CD14-positive monocyte (primary cell): ENCODE data around the gene CDH18. TPM values are rescaled to one million over a fixed set of nuclear protein-coding genes. Genes with fewer than 3 reads are reported as not detected.
"Not testable (repeated sequence)": the region's sequence is repeated elsewhere in the genome, so short reads cannot be mapped to it uniquely, and the experiment has no call there.

Source experiments
- DNase-seq, 3 donors: peaks; one replicate each; pipeline ENCODE4 v3.0.0-alpha.2; 2011 to 2022
- H2AFZ ChIP-seq: 2 replicates; pipeline ENCODE4 v1.6.0; 2012; ENCODE audit warnings: mild to moderate bottlenecking, low read depth, low read length, inconsistent platforms; ENCODE audit not compliant: insufficient read depth, poor library complexity, severe bottlenecking
- H3K27ac ChIP-seq, 2 donors: 1 replicate in 1 of 2; 2 replicates in 1 of 2; pipeline ENCODE4 v1.5.1; 2012 to 2013; ENCODE audit warnings: low read length in 2 of 2, control low read depth in 1 of 2, inconsistent platforms in 1 of 2, low read depth in 1 of 2, mild to moderate bottlenecking in 1 of 2
- H3K27me3 ChIP-seq, 2 donors: one replicate each; pipeline versions ENCODE4 v1.6.0 to v1.6.1; 2011 to 2013; ENCODE audit warnings: low read length in 2 of 2; ENCODE audit not compliant: control insufficient read depth in 2 of 2, insufficient read depth in 2 of 2
- H3K36me3 ChIP-seq, 2 donors: replicated peaks in 1 of 2; 1 replicate in 1 of 2; 2 replicates in 1 of 2; pipeline versions ENCODE4 v1.5.1 to v1.6.1; 2012 to 2013; ENCODE audit warnings: low read length in 2 of 2, control low read depth in 1 of 2, inconsistent platforms in 1 of 2, mild to moderate bottlenecking in 1 of 2; ENCODE audit not compliant: insufficient read depth in 2 of 2, control insufficient read depth in 1 of 2
- H3K4me1 ChIP-seq, 2 donors: 1 replicate in 1 of 2; 2 replicates in 1 of 2; pipeline versions ENCODE4 v1.5.1 to v1.6.1; 2012 to 2013; ENCODE audit warnings: low read length in 2 of 2, control low read depth in 1 of 2, inconsistent platforms in 1 of 2, mild to moderate bottlenecking in 1 of 2, moderate library complexity in 1 of 2; ENCODE audit not compliant: insufficient read depth in 2 of 2, control insufficient read depth in 1 of 2
- H3K4me2 ChIP-seq: replicated peaks from 2 replicates; pipeline ENCODE3; 2012; ENCODE audit warnings: low read length, moderate library complexity, mild to moderate bottlenecking; ENCODE audit not compliant: poor library complexity, severe bottlenecking; ENCODE audit errors: extremely low read depth
- H3K4me3 ChIP-seq, 3 experiments: fragments of 200-600 bp in 1 of 3; sonication (generic) in 1 of 3; replicated peaks in 1 of 3; 1 replicate in 2 of 3; 2 replicates in 1 of 3; pipeline ENCODE4 v1.5.1; 2011 to 2013; ENCODE audit warnings: low read length in 3 of 3, mild to moderate bottlenecking in 3 of 3, control low read depth in 2 of 3, low read depth in 2 of 3, inconsistent platforms in 1 of 3, moderate library complexity in 1 of 3
- H3K79me2 ChIP-seq: 2 replicates; pipeline ENCODE4 v1.6.0; 2012; ENCODE audit warnings: mild to moderate bottlenecking, control low read depth, inconsistent platforms, low read length, moderate library complexity; ENCODE audit not compliant: insufficient read depth
- H3K9ac ChIP-seq: 2 replicates; pipeline ENCODE4 v1.6.0; 2017; ENCODE audit warnings: low read length, mild to moderate bottlenecking; ENCODE audit not compliant: insufficient read depth, poor library complexity, severe bottlenecking
- H3K9me3 ChIP-seq, 2 donors: replicated peaks in 1 of 2; 1 replicate in 1 of 2; 2 replicates in 1 of 2; pipeline versions ENCODE4 v1.5.1 to v1.6.1; 2012 to 2013; ENCODE audit warnings: low read length in 2 of 2, control low read depth in 1 of 2; ENCODE audit not compliant: control insufficient read depth in 1 of 2, insufficient read depth in 1 of 2
- H4K20me1 ChIP-seq: 2 replicates; pipeline ENCODE4 v1.6.0; 2012; ENCODE audit warnings: mild to moderate bottlenecking, low read length, control low read depth, moderate library complexity; ENCODE audit not compliant: insufficient read depth
- H3K27ac Mint-ChIP-seq, 7 donors: one replicate each; pipeline ENCODE4 v1.8.0; 2020; ENCODE audit warnings: mild to moderate bottlenecking in 7 of 7, mixed read lengths in 7 of 7, moderate library complexity in 6 of 7, inconsistent platforms in 2 of 7
- H3K27me3 Mint-ChIP-seq, 3 donors: one replicate each; pipeline ENCODE4 v1.8.0; 2021 to 2022; ENCODE audit warnings: low read depth in 3 of 3, mild to moderate bottlenecking in 3 of 3, mixed read lengths in 3 of 3, moderate library complexity in 3 of 3, inconsistent platforms in 1 of 3
- H3K36me3 Mint-ChIP-seq, 2 donors: one replicate each; pipeline ENCODE4 v1.8.0; 2020; ENCODE audit warnings: mixed read lengths in 2 of 2, inconsistent platforms in 1 of 2, mild to moderate bottlenecking in 1 of 2
- H3K4me1 Mint-ChIP-seq: one replicate; pipeline ENCODE4 v1.8.0; 2020; ENCODE audit warnings: mild to moderate bottlenecking, mixed read lengths
- H3K4me3 Mint-ChIP-seq, 2 donors: one replicate each; pipeline ENCODE4 v1.8.0; 2020; ENCODE audit warnings: mild to moderate bottlenecking in 2 of 2, mixed read lengths in 2 of 2, moderate library complexity in 1 of 2
- H3K9me3 Mint-ChIP-seq, 7 donors: one replicate each; pipeline ENCODE4 v1.8.0; 2020 to 2022; ENCODE audit warnings: mixed read lengths in 7 of 7, mild to moderate bottlenecking in 6 of 7, moderate library complexity in 6 of 7, inconsistent platforms in 2 of 7
- CTCF ChIP-seq: fragments of 200-600 bp; IDR thresholded peaks from one replicate; pipeline ENCODE4 v1.8.0; 2022; ENCODE audit warnings: antibody characterized with exemption, mild to moderate bottlenecking
- WGBS: methylation state at CpG from one replicate; pipeline ENCODE4 v1.1.5; 2013; ENCODE audit warnings: missing lambda C conversion rate; ENCODE audit not compliant: insufficient coverage; 5-methylcytosine and 5-hydroxymethylcytosine counted together
- intact Hi-C, 2 donors: fragments of 100-400 bp; cut with micrococcal nuclease; formaldehyde crosslinking; loops; one replicate each; pipeline versions ENCODE4 v1.15.0 to v1.15.1; 2023
- polyA plus RNA-seq, 3 donors: library from polyadenylated mRNA; depleted of rRNA in 1 of 3; unstranded in 2 of 3; stranded (reverse) in 1 of 3; fragments of 300-500 nt in 2 of 3; fragments of >200 nt in 1 of 3; fragmentation: Illumina TruSeq in 2 of 3; gene quantifications; 1 replicate in 2 of 3; 2 replicates in 1 of 3; pipeline ENCODE4 v1.2.3, GENCODE V29; 2012 to 2021

Gene CDH18
- polyA plus RNA-seq, 3 donors: not detected

- no peaks in the 10 kb centered on the region for H3K9me3 ChIP-seq
- no peak for DNase-seq
- no peak overlapping the region for H3K27ac Mint-ChIP-seq
- no peak overlapping the region for H2AFZ ChIP-seq
- H3K27me3 ChIP-seq: no peaks in the 10 kb centered on the region
- H3K36me3 Mint-ChIP-seq: no peaks in the 10 kb centered on the region
- H3K4me3 ChIP-seq: no peak overlapping the region
- 93% methylated on average over 2 of the region's 2 CpGs for WGBS
- H3K4me1 ChIP-seq: no peaks in the 10 kb centered on the region
- H3K4me2 ChIP-seq: no peak overlapping the region
- H3K27me3 Mint-ChIP-seq: peaks cover 0 to 2% (median 0%) of the 10 kb centered on the region in 3 donors
- H3K4me3 Mint-ChIP-seq: no peak overlapping the region
- no peaks in the 10 kb centered on the region for H3K36me3 ChIP-seq
- H4K20me1 ChIP-seq: no peaks in the 10 kb centered on the region
- TF ChIP-seq CTCF: no peak
- peaks cover 0 to 10% (median 0%) of the 10 kb centered on the region in 7 donors for H3K9me3 Mint-ChIP-seq
- H3K79me2 ChIP-seq: no peaks in the 10 kb centered on the region
- no peak overlapping the region for H3K27ac ChIP-seq
- no peaks in the 10 kb centered on the region for H3K4me1 Mint-ChIP-seq
- H3K9ac ChIP-seq: no peak overlapping the region
- intact Hi-C loops: no loop called here
Observed at GRCh38 chr5:19782566-19782965, 205.4 kb downstream of the CDH18 start.

- no peaks in the 10 kb centered on the region for H3K79me2 ChIP-seq
- H3K27me3 ChIP-seq: no peaks in the 10 kb centered on the region
- H3K9me3 ChIP-seq: peaks cover 0 to 4% of the 10 kb centered on the region in 2 donors
- H3K4me1 ChIP-seq: no peaks in the 10 kb centered on the region
- Mint-ChIP-seq H3K4me3 (no peak overlapping the region), H3K9me3 (peaks cover 0 to 8% (median 1%) of the 10 kb centered on the region in 7 donors), H3K4me1 (no peaks in the 10 kb centered on the region), H3K27ac (no peak overlapping the region), H3K27me3 (no peaks in the 10 kb centered on the region), H3K36me3 (no peaks in the 10 kb centered on the region)
- intact Hi-C loops: no loop called here
- no peak overlapping the region for H3K4me3 ChIP-seq
- H4K20me1 ChIP-seq: no peaks in the 10 kb centered on the region
- H3K9ac ChIP-seq: no peak overlapping the region
- H3K36me3 ChIP-seq: no peaks in the 10 kb centered on the region
- no peak overlapping the region for H3K4me2 ChIP-seq
- no peak for TF ChIP-seq CTCF
- no peak overlapping the region for H3K27ac ChIP-seq
- no CpG with 5 or more reads among the region's 5 CpGs for WGBS
- H2AFZ ChIP-seq: no peak overlapping the region
- no peak for DNase-seq
Observed at GRCh38 chr5:19777363-19777762, 210.6 kb downstream of the CDH18 start.

- H3K79me2 ChIP-seq, H3K36me3 ChIP-seq, H3K4me3 Mint-ChIP-seq, H3K4me1 Mint-ChIP-seq, H3K9ac ChIP-seq, H2AFZ ChIP-seq, H3K4me3 ChIP-seq, H3K27me3 ChIP-seq, H3K9me3 ChIP-seq, H3K27ac ChIP-seq, H3K27ac Mint-ChIP-seq, H3K4me1 ChIP-seq, H3K4me2 ChIP-seq, H3K9me3 Mint-ChIP-seq, H3K36me3 Mint-ChIP-seq, DNase-seq, H4K20me1 ChIP-seq, intact Hi-C loops, H3K27me3 Mint-ChIP-seq: not testable (repeated sequence)
- WGBS: 88% methylated on average over 1 of the region's 5 CpGs
Observed at GRCh38 chr5:19776886-19777285, 211.1 kb downstream of the CDH18 start.
